ENCODE results near the gene SYT9.
"Not testable (repeated sequence)": the region's sequence is repeated elsewhere in the genome, so short reads cannot be mapped to it uniquely, and the experiment has no call there.

Gene SYT9

DNA sequence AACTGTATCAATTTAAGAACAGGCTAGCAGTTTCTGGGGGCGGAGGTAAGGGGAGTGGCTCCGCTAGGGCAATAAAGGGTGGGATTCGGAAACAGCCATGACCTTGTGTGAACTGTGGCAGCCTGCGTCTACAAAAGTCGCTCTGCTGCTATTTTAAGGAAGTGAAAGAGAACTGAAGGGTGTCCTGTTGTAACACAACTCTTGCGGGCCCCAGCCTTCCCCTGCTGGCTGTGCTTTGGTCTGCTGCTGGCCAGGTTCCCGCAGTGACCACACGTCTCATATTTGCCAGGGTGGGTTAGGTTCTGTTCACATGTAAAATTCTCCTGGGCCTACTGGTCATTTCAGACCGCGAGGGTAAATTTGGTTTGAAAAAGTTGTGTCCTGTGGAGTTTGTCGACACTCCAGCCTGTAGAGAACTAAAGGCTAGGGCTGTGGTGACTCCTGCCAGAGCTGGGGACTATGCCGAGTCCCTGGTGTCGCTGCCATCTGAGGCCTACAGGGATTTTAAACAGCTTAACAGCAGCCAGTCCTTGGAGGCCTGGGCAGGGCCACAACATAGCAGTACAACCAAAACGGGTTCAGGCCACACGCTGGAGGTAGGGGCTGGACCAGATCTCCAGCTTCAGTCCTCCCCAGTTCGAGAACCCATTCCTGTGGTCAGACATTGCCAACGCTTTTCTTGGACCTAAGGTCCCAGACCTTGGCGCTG, 261.0 kb downstream of the SYT9 start:
- H3K4me1 ChIP-seq (ENCODE audit: control insufficient read depth in 1 of 2, insufficient read depth in 1 of 2, low read depth in 1 of 2, low read length in 1 of 2) = peaks cover 20 to 27% of the 10 kb centered on the region in 2 experiments
- no peaks in the 10 kb centered on the region for H3K36me3 ChIP-seq
- peak overlapping the region; percentile 91 to 92 for H3K4me3 ChIP-seq (ENCODE audit: low read depth in 1 of 2, low read length in 1 of 2)
- H3K27ac ChIP-seq = peak overlapping the region; percentile 85
- peaks cover 37% of the 10 kb centered on the region for H3K27me3 ChIP-seq
- TF ChIP-seq, protein P1, sequence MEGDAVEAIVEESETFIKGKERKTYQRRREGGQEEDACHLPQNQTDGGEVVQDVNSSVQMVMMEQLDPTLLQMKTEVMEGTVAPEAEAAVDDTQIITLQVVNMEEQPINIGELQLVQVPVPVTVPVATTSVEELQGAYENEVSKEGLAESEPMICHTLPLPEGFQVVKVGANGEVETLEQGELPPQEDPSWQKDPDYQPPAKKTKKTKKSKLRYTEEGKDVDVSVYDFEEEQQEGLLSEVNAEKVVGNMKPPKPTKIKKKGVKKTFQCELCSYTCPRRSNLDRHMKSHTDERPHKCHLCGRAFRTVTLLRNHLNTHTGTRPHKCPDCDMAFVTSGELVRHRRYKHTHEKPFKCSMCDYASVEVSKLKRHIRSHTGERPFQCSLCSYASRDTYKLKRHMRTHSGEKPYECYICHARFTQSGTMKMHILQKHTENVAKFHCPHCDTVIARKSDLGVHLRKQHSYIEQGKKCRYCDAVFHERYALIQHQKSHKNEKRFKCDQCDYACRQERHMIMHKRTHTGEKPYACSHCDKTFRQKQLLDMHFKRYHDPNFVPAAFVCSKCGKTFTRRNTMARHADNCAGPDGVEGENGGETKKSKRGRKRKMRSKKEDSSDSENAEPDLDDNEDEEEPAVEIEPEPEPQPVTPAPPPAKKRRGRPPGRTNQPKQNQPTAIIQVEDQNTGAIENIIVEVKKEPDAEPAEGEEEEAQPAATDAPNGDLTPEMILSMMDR (IDR thresholded peaks at IDR 0.05) = peak; percentile 57
- H3K9me3 ChIP-seq = no peaks in the 10 kb centered on the region

DNA sequence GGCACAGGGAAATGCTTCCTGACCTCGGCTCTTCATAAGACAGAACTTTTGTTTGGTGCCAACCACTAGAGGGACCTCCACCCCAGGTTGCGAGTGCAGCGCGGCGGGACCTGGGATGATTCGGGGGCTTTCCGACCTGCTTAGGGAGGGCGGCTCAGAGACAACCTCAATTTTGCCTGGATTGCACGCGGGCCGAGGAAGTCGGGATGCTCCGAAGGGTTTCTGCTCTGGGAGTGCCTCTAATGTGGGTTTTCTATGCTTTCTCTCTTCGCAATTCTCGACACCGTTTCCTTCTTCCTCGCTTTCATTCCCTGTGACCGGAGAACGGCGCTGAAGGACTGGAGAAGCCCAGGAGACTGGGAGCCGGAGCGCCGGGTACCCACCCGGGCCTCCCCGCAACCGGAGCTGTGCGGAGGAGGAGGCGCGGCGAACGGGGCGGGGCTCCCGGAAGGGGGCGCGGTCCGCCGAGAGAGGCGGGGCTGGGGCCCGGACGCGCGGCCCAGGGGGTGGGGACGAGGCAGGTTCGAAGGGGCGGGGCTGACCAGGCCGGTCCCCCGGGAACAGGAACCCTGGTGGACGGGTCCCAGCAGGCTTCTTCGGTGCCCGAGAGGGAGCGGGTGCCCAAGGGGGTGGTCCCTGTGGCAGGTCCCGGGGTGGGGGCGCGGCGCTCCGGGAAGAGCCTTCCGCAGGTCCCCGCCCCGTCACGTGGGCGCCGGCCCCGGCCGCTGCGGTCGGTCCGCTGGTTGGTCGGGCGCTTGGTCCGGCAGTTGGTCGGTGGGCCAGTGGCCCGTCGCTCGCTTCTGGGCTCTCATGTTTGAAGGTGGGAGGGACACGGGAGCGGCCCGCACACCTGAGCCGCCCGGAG, 261.8 kb downstream of the SYT9 start, which contains the start of gene PPFIBP2:
Gene PPFIBP2 (plus strand): TSS at position 766 of the 865 bp plus-strand sequence. CDS start 35,477 bp downstream, outside the sequence.
- Histone ChIP-seq H3K27ac (peak within 1 kb of the TSS; percentile 85), H3K36me3 (no peaks in the 10 kb centered on the region), H3K27me3 (peaks cover 43% of the 10 kb centered on the region), H3K4me3 (ENCODE audit: low read depth in 1 of 2, low read length in 1 of 2) (peak within 1 kb of the TSS; percentile 91 to 92), H3K9me3 (no peaks in the 10 kb centered on the region), H3K4me1 (ENCODE audit: control insufficient read depth in 1 of 2, insufficient read depth in 1 of 2, low read depth in 1 of 2, low read length in 1 of 2) (peaks cover 20 to 27% of the 10 kb centered on the region in 2 experiments)
- TF ChIP-seq, protein P1 (IDR thresholded peaks at IDR 0.05) = peak; percentile 27

- peak overlapping the region; percentile 91 to 92 for H3K4me3 ChIP-seq (ENCODE audit: low read depth in 1 of 2, low read length in 1 of 2)
- no peaks in the 10 kb centered on the region for H3K9me3 ChIP-seq
- H3K27me3 ChIP-seq = peaks cover 43% of the 10 kb centered on the region
- H3K4me1 ChIP-seq (ENCODE audit: control insufficient read depth in 1 of 2, insufficient read depth in 1 of 2, low read depth in 1 of 2, low read length in 1 of 2) = peaks cover 20 to 27% of the 10 kb centered on the region in 2 experiments
- no peaks in the 10 kb centered on the region for H3K36me3 ChIP-seq
- TF ChIP-seq, protein P1 (IDR thresholded peaks at IDR 0.05) = no peak
- H3K27ac ChIP-seq = peak overlapping the region; percentile 85
Measured at GRCh38 chr11:7514099-7514591, 262.4 kb downstream of the SYT9 start.

GRCh38 chr11:7515447-7515886, 263.8 kb downstream of the SYT9 start:
- no peak overlapping the region for H3K27ac ChIP-seq
- H3K36me3 ChIP-seq = no peaks in the 10 kb centered on the region
- H3K4me3 ChIP-seq (ENCODE audit: low read depth in 1 of 2, low read length in 1 of 2) = no peak overlapping the region
- H3K27me3 ChIP-seq = peaks cover 43% of the 10 kb centered on the region
- TF ChIP-seq, protein P1 (IDR thresholded peaks at IDR 0.05) = no peak
- H3K9me3 ChIP-seq = no peaks in the 10 kb centered on the region
- H3K4me1 ChIP-seq (ENCODE audit: control insufficient read depth in 1 of 2, insufficient read depth in 1 of 2, low read depth in 1 of 2, low read length in 1 of 2) = peaks cover 20 to 27% of the 10 kb centered on the region in 2 experiments

- TF ChIP-seq, protein P1 (IDR thresholded peaks at IDR 0.05) = no peak
- H3K9me3 ChIP-seq = no peaks in the 10 kb centered on the region
- peaks cover 20 to 26% of the 10 kb centered on the region in 2 experiments for H3K4me1 ChIP-seq (ENCODE audit: control insufficient read depth in 1 of 2, insufficient read depth in 1 of 2, low read depth in 1 of 2, low read length in 1 of 2)
- H3K27me3 ChIP-seq = peaks cover 43% of the 10 kb centered on the region
- no peak overlapping the region for H3K27ac ChIP-seq
- H3K36me3 ChIP-seq = no peaks in the 10 kb centered on the region
- no peak overlapping the region for H3K4me3 ChIP-seq (ENCODE audit: low read depth in 1 of 2, low read length in 1 of 2)
Measured at GRCh38 chr11:7516475-7516874, 264.8 kb downstream of the SYT9 start.

DNA sequence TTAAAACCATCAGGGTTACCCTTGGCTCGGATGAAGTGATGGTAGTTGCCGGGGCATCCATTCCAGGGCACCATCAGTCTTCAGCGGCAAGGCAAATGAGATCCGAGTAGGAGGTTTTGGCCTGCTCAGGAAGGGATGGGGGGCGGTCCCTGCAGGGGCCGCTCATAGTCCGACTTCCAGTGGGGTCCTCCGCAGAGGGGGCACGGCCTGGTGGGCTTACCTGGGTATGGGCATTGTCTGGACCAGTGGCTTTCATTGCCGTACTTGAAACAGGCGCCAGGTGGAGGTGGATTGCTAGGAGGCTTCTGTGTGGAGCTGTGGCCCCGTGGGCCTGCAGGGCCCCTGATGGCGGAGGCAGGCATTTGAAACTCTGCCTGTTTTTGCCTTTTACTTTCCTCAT, 266.0 kb downstream of the SYT9 start:
- not testable (repeated sequence) for H3K9me3 ChIP-seq; H3K27ac ChIP-seq; H3K4me3 ChIP-seq (ENCODE audit: low read depth in 1 of 2, low read length in 1 of 2); H3K36me3 ChIP-seq
- Histone ChIP-seq H3K27me3 (peaks cover 43% of the 10 kb centered on the region), H3K4me1 (ENCODE audit: control insufficient read depth in 1 of 2, insufficient read depth in 1 of 2, low read depth in 1 of 2, low read length in 1 of 2) (peaks cover 13% of the 10 kb centered on the region in 2 experiments)
